Caco-2 (cell line): ENCODE data around the gene SERINC3. TPM values are rescaled to one million over a fixed set of nuclear protein-coding genes. Genes with fewer than 3 reads are reported as not detected.
A peak's percentile ranks its signal among the peaks of the same experiment; 100 is the strongest.

Source experiments
- BruUV-seq: library from RNA; stranded (reverse); fragments of 400-500 nt; replicated peaks from 2 replicates; lab custom pipeline; 2021; lab: Mats Ljungman, UMichigan
- CTCF ChIA-PET: fragments of 300-600 bp; sonication (Branson Sonifier 250); formaldehyde crosslinking; loops from one replicate; lab custom pipeline; 2022; ENCODE audit warnings: antibody characterized with exemption; lab: Charles Lee
- POLR2A ChIA-PET: fragments of 300-600 bp; sonication (Branson Sonifier 250); formaldehyde crosslinking; loops from one replicate; lab custom pipeline; 2022; ENCODE audit warnings: antibody characterized with exemption; lab: Charles Lee
- DNase-seq, 2 experiments: peaks; one replicate each; pipeline versions ENCODE4 v3.0.0 to v3.0.0-alpha.2; 2020 to 2022
- H3K27me3 ChIP-seq: replicated peaks from 2 replicates; pipeline ENCODE4 v1.6.0; 2011; ENCODE audit warnings: low read length; ENCODE audit not compliant: control insufficient read depth, insufficient read depth
- H3K36me3 ChIP-seq: 2 replicates; pipeline ENCODE4 v1.5.1; 2011; ENCODE audit warnings: low read length; ENCODE audit not compliant: control insufficient read depth, insufficient read depth
- H3K4me1 ChIP-seq: fragments of 250-450 bp; sonication (Bioruptor Pico); 2 replicates; pipeline ENCODE4 v1.5.1; 2020; ENCODE audit warnings: mild to moderate bottlenecking
- H3K4me3 ChIP-seq: 2 replicates; pipeline ENCODE4 v1.5.1; 2011; ENCODE audit warnings: low read depth, mild to moderate bottlenecking, control low read depth, low read length
- H3K9me3 ChIP-seq: fragments of 250-450 bp; sonication (Bioruptor Pico); 2 replicates; pipeline ENCODE4 v1.5.1; 2020; ENCODE audit warnings: mild to moderate bottlenecking, moderate library complexity
- H3K27ac Mint-ChIP-seq: one replicate; pipeline ENCODE4 v1.8.0; 2022; ENCODE audit warnings: mixed read lengths; ENCODE audit not compliant: unreplicated experiment
- H3K27me3 Mint-ChIP-seq: one replicate; pipeline ENCODE4 v1.8.0; 2022; ENCODE audit warnings: mixed read lengths; ENCODE audit not compliant: insufficient read depth, unreplicated experiment
- H3K36me3 Mint-ChIP-seq: one replicate; pipeline ENCODE4 v1.8.0; 2022; ENCODE audit warnings: mild to moderate bottlenecking, mixed read lengths; ENCODE audit not compliant: insufficient read depth, unreplicated experiment
- H3K4me1 Mint-ChIP-seq: one replicate; pipeline ENCODE4 v1.8.0; 2022; ENCODE audit warnings: low read depth, mixed read lengths; ENCODE audit not compliant: unreplicated experiment
- H3K4me3 Mint-ChIP-seq: one replicate; pipeline ENCODE4 v1.8.0; 2022; ENCODE audit warnings: mild to moderate bottlenecking, moderate library complexity, mixed read lengths; ENCODE audit not compliant: unreplicated experiment
- H3K9me3 Mint-ChIP-seq: one replicate; pipeline ENCODE4 v1.8.0; 2022; ENCODE audit warnings: mixed read lengths; ENCODE audit not compliant: unreplicated experiment
- CTCF ChIP-seq, 2 experiments: fragments of 200-600 bp in 1 of 2; IDR thresholded peaks; 1 replicate in 1 of 2; 2 replicates in 1 of 2; pipeline versions ENCODE4 v1.5.1 to v1.8.0; 2011 to 2022; ENCODE audit warnings: antibody characterized with exemption in 1 of 2, control low read depth in 1 of 2, inconsistent platforms in 1 of 2, low read depth in 1 of 2, low read length in 1 of 2, mild to moderate bottlenecking in 1 of 2, moderate library complexity in 1 of 2; ENCODE audit not compliant: insufficient read depth in 1 of 2, severe bottlenecking in 1 of 2, unreplicated experiment in 1 of 2
- intact Hi-C: fragments of 100-400 bp; cut with micrococcal nuclease; formaldehyde crosslinking; loops from one replicate; pipeline ENCODE4 v1.10.0; 2022; ENCODE audit not compliant: unreplicated experiment
- total RNA-seq: library from RNA; stranded (reverse); gene quantifications from 2 replicates; pipeline ENCODE4 v1.2.3, GENCODE V29; 2022

Gene SERINC3
- total RNA-seq, 1 experiment from 2014 or later = 185 TPM

GRCh38 chr20:44504402-44505307, 17.2 kb downstream of the SERINC3 start:
- DNase-seq = peak in 1 of 2 experiments; percentile 85
- Mint-ChIP-seq H3K4me1 (peaks cover 5% of the 10 kb centered on the region), H3K27me3 (no peaks in the 10 kb centered on the region), H3K27ac (peak overlapping the region; percentile 7), H3K36me3 (peaks cover 96% of the 10 kb centered on the region), H3K9me3 (no peaks in the 10 kb centered on the region), H3K4me3 (peak overlapping the region; percentile 0)
- H3K4me3 ChIP-seq = no peak overlapping the region
- H3K9me3 ChIP-seq = no peaks in the 10 kb centered on the region
- POLR2A ChIA-PET = interaction anchor here (0.6 to 2.8 kb wide), 5 partner anchors 9 to 29 kb away, joined by 3 to 13 read pairs (median 9); partner anchors contain the start of gene TTPAL
- peaks cover 31% of the 10 kb centered on the region for H3K4me1 ChIP-seq
- TF ChIP-seq CTCF (IDR thresholded peaks at IDR 0.05; ENCODE audit: insufficient read depth in 1 of 2, low read depth in 1 of 2, low read length in 1 of 2, severe bottlenecking in 1 of 2, unreplicated experiment in 1 of 2) = no peak
- BruUV-seq = no TSS peak
- intact Hi-C loops = loop anchor here (1.0 kb wide), 1 partner anchor 18 kb away; the partner anchor contains the start of gene SERINC3
- H3K27me3 ChIP-seq = no peaks in the 10 kb centered on the region
- CTCF ChIA-PET = interaction anchor here (0.6 to 2.1 kb wide), 11 partner anchors 10 to 315 kb away, joined by 3 to 8 read pairs (median 5); partner anchors contain the start of genes SERINC3 and TTPAL
- peaks cover 22% of the 10 kb centered on the region for H3K36me3 ChIP-seq

DNA sequence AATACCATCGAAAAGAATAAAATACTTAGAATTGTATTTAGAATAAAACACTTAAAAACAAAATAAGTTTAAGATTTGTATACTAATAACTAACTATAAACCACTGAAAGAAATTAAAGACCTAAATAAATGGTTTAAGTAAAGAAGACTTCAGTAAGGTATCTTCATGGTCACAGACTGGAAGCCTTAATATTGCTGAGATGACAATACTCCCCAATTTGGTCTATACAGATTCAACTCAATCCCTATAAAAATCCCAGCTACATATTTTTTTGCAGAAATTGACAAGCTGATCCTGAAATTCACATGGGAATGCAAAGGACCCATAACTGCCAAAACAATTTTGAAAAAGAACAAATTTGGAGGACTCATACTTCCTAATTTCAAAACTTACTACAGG, 18.9 kb downstream of the SERINC3 start:
- ChIA-PET CTCF (interaction anchor here (0.7 to 1.9 kb wide), 3 partner anchors 56 to 285 kb away, joined by 3 to 7 read pairs (median 3); no protein-coding TSS in a partner anchor), POLR2A (interaction anchor here (2.8 kb wide), 1 partner anchor 18 kb away, joined by 9 read pairs; no protein-coding TSS in a partner anchor)
- Mint-ChIP-seq H3K4me1 (peaks cover 5% of the 10 kb centered on the region), H3K9me3 (no peaks in the 10 kb centered on the region), H3K27ac (no peak overlapping the region), H3K27me3 (no peaks in the 10 kb centered on the region), H3K36me3 (peaks cover 91% of the 10 kb centered on the region), H3K4me3 (no peak overlapping the region)
- H3K4me1 ChIP-seq = peaks cover 31% of the 10 kb centered on the region
- peaks cover 25% of the 10 kb centered on the region for H3K36me3 ChIP-seq
- BruUV-seq = no TSS peak
- intact Hi-C loops = no loop called here
- no peaks in the 10 kb centered on the region for H3K27me3 ChIP-seq
- TF ChIP-seq CTCF (IDR thresholded peaks at IDR 0.05; ENCODE audit: insufficient read depth in 1 of 2, low read depth in 1 of 2, low read length in 1 of 2, severe bottlenecking in 1 of 2, unreplicated experiment in 1 of 2) = no peak
- H3K4me3 ChIP-seq = no peak overlapping the region
- H3K9me3 ChIP-seq = no peaks in the 10 kb centered on the region
- DNase-seq = no peak

GRCh38 chr20:44501448-44501847, 20.4 kb downstream of the SERINC3 start:
- TF ChIP-seq CTCF (IDR thresholded peaks at IDR 0.05; ENCODE audit: insufficient read depth in 1 of 2, low read depth in 1 of 2, low read length in 1 of 2, severe bottlenecking in 1 of 2, unreplicated experiment in 1 of 2) = no peak
- CTCF ChIA-PET = no interaction called here
- Mint-ChIP-seq H3K4me1 (peaks cover 5% of the 10 kb centered on the region), H3K9me3 (no peaks in the 10 kb centered on the region), H3K27me3 (no peaks in the 10 kb centered on the region), H3K27ac (no peak overlapping the region), H3K4me3 (no peak overlapping the region), H3K36me3 (peaks cover 91% of the 10 kb centered on the region)
- intact Hi-C loops = no loop called here
- Histone ChIP-seq H3K9me3 (no peaks in the 10 kb centered on the region), H3K36me3 (peaks cover 25% of the 10 kb centered on the region), H3K4me1 (peaks cover 31% of the 10 kb centered on the region), H3K27me3 (no peaks in the 10 kb centered on the region), H3K4me3 (no peak overlapping the region)
- BruUV-seq = no TSS peak
- no peak for DNase-seq
- POLR2A ChIA-PET = no interaction called here
